ENCODE measurements around the gene CDH2. TPM values are rescaled to one million over a fixed set of nuclear protein-coding genes. Genes with fewer than 3 reads are reported as not detected.

Gene CDH2
- polyA plus RNA-seq, 1 donor from 2014 or later = 199 TPM

- peaks cover 3% of the 10 kb centered on the region for H4K20me1 ChIP-seq (ENCODE audit: insufficient read depth)
Observed at GRCh38 chr18:28138816-28139215, 38.1 kb downstream of the CDH2 start.

GRCh38 chr18:28136071-28136470 lies 40.9 kb downstream of the CDH2 start:
- Histone ChIP-seq H3K79me2 (replicated peaks; ENCODE audit: insufficient read depth, low read length) (peaks cover 99% of the 10 kb centered on the region), H2AFZ (ENCODE audit: low read depth, low read length) (no peak overlapping the region), H3K9me2 (ENCODE audit: insufficient read depth, low read length) (no peaks in the 10 kb centered on the region), H3K27me3 (ENCODE audit: insufficient read depth, low read depth, low read length) (no peaks in the 10 kb centered on the region), H4K20me1 (ENCODE audit: insufficient read depth) (peaks cover 8% of the 10 kb centered on the region), H3K9me3 (ENCODE audit: low read length) (no peaks in the 10 kb centered on the region), H3K36me3 (ENCODE audit: insufficient read depth, low read length) (no peaks in the 10 kb centered on the region), H3K4me2 (ENCODE audit: low read length) (no peak overlapping the region), H3K4me3 (ENCODE audit: low read length) (no peak overlapping the region), H3K27ac (ENCODE audit: low read length) (no peak overlapping the region), H3K9ac (ENCODE audit: low read length) (no peak overlapping the region), H3F3A (ENCODE audit: insufficient read depth, low read length, poor library complexity, severe bottlenecking) (peaks cover 5% of the 10 kb centered on the region)
- TF ChIP-seq EZH2 (IDR thresholded peaks at IDR 0.05; ENCODE audit: borderline replicate concordance, insufficient read depth, low read length, poor library complexity, severe bottlenecking) (no peak), CTCF (IDR thresholded peaks at IDR 0.05; ENCODE audit: poor library complexity, severe bottlenecking) (no peak), EP300 (conservative IDR thresholded peaks at IDR 0.05; ENCODE audit: poor library complexity, severe bottlenecking) (no peak), REST (IDR thresholded peaks at IDR 0.05; ENCODE audit: borderline replicate concordance) (no peak), MXI1 (conservative IDR thresholded peaks at IDR 0.05; ENCODE audit: poor library complexity, severe bottlenecking) (no peak), TAF1 (IDR thresholded peaks at IDR 0.05; ENCODE audit: low read depth) (no peak)

More at GRCh38 chr18:28138816-28139215, 38.1 kb downstream of the CDH2 start:
- Histone ChIP-seq H3K4me3 (ENCODE audit: low read length) (no peak overlapping the region), H3K36me3 (ENCODE audit: insufficient read depth, low read length) (no peaks in the 10 kb centered on the region), H3F3A (ENCODE audit: insufficient read depth, low read length, poor library complexity, severe bottlenecking) (peaks cover 5% of the 10 kb centered on the region), H3K9me2 (ENCODE audit: insufficient read depth, low read length) (no peaks in the 10 kb centered on the region), H3K79me2 (replicated peaks; ENCODE audit: insufficient read depth, low read length) (peaks cover 99% of the 10 kb centered on the region), H2AFZ (ENCODE audit: low read depth, low read length) (no peak overlapping the region), H3K9ac (ENCODE audit: low read length) (no peak overlapping the region), H3K27ac (ENCODE audit: low read length) (no peak overlapping the region), H3K27me3 (ENCODE audit: insufficient read depth, low read depth, low read length) (no peaks in the 10 kb centered on the region), H3K9me3 (ENCODE audit: low read length) (no peaks in the 10 kb centered on the region), H3K4me2 (ENCODE audit: low read length) (no peak overlapping the region)
- TF ChIP-seq MXI1 (conservative IDR thresholded peaks at IDR 0.05; ENCODE audit: poor library complexity, severe bottlenecking) (no peak), EP300 (conservative IDR thresholded peaks at IDR 0.05; ENCODE audit: poor library complexity, severe bottlenecking) (no peak), EZH2 (IDR thresholded peaks at IDR 0.05; ENCODE audit: borderline replicate concordance, insufficient read depth, low read length, poor library complexity, severe bottlenecking) (no peak), TAF1 (IDR thresholded peaks at IDR 0.05; ENCODE audit: low read depth) (no peak), RAD21 (conservative IDR thresholded peaks at IDR 0.05) (no peak), SMC3 (conservative IDR thresholded peaks at IDR 0.05; ENCODE audit: poor library complexity) (no peak), REST (IDR thresholded peaks at IDR 0.05; ENCODE audit: borderline replicate concordance) (no peak), POLR2AphosphoS5 (IDR thresholded peaks at IDR 0.05) (no peak), CTCF (IDR thresholded peaks at IDR 0.05; ENCODE audit: poor library complexity, severe bottlenecking) (no peak)
